Right ventricle myocardium inferior (tissue), 1 donor: Measurements from ENCODE around the gene CALY. TPM values are rescaled to one million over a fixed set of nuclear protein-coding genes. Genes with fewer than 3 reads are reported as not detected.
A peak's percentile ranks its signal among the peaks of the same experiment; 100 is the strongest.

ENCODE experiments used
- ATAC-seq: fragments of 200-7000 bp; cut with Tn5 transposase; one replicate; pipeline ENCODE4 v1.9.1; 2020; ENCODE audit warnings: mild to moderate bottlenecking, moderate library complexity
- DNase-seq: peaks from one replicate; pipeline ENCODE4 v3.0.0; 2021; ENCODE audit errors: missing footprints
- intact Hi-C: fragments of 100-400 bp; cut with DNase I; formaldehyde crosslinking; loops from one replicate; pipeline ENCODE4 v1.11.0; 2022
- total RNA-seq: library from RNA; stranded (reverse); fragmentation: NEBNext Ultra II Directional; extraction: Animal tissue kit (Norgen Biotek cat#: 25700); gene quantifications from one replicate; pipeline ENCODE4 v1.2.1, GENCODE V29; 2021
- donor health status: DM: no; HTN: yes; CAD: no; lungs with severe emphysema.

CALY gene
- total RNA-seq, 1 donor from 2014 or later = not detected

GRCh38 chr10:133354672-133355240 lies 18.1 kb upstream of the CALY start:
- DNase-seq (peak; percentile 37), ATAC-seq (no peak)
- intact Hi-C loops = no loop called here

- intact Hi-C loops = no loop called here
- ATAC-seq = no peak
- DNase-seq = peak; percentile 57
Measured at GRCh38 chr10:133353988-133354605, 17.4 kb upstream of the CALY start.

GRCh38 chr10:133353202-133353959 lies 16.7 kb upstream of the CALY start:
- no peak for ATAC-seq
- peak; percentile 50 for DNase-seq
- intact Hi-C loops = no loop called here

GRCh38 chr10:133351408-133352318 lies 15.0 kb upstream of the CALY start:
- DNase-seq (peak; percentile 70), ATAC-seq (no peak)
- intact Hi-C loops = no loop called here

- ATAC-seq = no peak
- intact Hi-C loops = no loop called here
- DNase-seq = peak; percentile 68
Measured at GRCh38 chr10:133350950-133351329, 14.2 kb upstream of the CALY start.

DNA sequence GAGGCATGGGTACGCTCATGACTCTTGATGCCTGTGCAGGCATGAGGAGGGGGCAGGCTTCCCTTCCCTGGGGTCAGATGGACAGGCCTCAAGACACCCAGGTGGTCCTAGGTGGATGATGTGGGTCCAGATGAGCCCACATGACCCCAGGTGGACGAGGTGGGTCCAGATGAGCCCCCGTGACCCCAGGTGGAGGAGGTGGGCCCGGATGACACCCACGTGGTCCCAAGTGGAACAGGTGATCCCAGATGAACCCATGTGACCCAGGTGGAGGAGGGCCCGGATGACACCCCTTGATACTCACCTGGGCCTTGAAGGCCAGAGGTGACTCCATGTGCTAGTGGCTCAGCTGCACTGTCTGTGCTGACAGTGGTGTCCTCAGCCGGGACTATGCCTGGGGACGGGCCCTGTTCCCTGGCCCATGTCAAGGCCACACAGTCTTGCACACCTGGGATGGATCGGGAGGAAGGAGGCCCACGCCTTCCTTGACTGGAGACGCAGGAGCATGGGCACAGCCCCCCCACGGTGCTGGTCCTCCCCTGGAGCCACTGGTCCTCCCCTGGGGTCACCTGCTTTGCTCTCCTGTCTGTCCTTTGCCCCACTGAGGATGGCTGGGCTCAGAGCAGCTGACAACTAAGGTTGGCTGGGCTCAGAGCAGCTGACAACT lies 13.7 kb upstream of the CALY start:
- intact Hi-C loops = no loop called here
- no peak for ATAC-seq
- DNase-seq = peak; percentile 45

- intact Hi-C loops = no loop called here
- ATAC-seq = no peak
- peak; percentile 33 for DNase-seq
Measured at GRCh38 chr10:133349577-133350011, 12.9 kb upstream of the CALY start.

- intact Hi-C loops = no loop called here
- ATAC-seq (no peak), DNase-seq (peak; percentile 45)
Measured at GRCh38 chr10:133349160-133349568, 12.5 kb upstream of the CALY start.

DNA sequence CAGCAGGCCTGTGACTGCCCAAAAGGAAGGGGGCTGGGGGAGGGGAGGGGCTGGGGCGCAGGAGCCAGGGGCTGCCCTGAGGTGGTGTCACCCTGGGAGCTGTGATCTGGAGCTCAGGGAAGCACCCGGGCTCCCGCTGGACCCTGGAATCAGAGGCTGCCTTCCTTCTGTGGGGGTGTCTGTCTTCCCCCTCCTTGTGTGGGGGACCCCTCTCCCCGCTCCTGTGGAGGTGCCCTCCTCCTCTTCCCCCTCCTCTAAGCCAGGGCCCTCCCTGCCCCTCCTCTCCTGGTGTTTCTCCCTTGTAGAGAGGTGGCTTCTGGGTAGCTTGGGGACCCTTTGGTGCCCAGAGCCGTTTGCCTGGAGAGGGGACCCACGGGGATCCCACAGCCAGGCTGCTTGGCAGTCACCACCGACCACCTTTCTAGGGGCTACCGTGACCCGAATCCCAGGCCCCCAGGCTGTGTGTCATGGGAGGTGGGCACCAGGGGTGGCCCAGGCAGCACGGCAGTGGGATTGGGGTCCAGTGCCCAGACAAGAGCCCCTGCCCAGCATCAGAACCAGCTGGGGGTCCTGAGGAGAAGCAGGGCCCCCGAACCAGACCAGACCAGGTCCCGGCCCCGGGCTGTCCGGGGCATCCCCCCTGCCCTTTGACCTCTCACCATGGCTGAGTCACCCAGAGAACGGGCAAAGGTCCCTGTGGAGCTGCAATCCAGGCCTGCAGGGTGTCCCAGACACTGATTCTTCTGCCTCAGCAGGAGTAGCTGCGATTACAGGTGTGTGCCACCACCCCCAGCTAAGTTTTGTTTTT lies 11.2 kb upstream of the CALY start:
- DNase-seq (no peak), ATAC-seq (no peak)
- intact Hi-C loops = no loop called here

GRCh38 chr10:133346413-133346812 lies 9.7 kb upstream of the CALY start:
- intact Hi-C loops = no loop called here
- DNase-seq (no peak), ATAC-seq (no peak)

DNA sequence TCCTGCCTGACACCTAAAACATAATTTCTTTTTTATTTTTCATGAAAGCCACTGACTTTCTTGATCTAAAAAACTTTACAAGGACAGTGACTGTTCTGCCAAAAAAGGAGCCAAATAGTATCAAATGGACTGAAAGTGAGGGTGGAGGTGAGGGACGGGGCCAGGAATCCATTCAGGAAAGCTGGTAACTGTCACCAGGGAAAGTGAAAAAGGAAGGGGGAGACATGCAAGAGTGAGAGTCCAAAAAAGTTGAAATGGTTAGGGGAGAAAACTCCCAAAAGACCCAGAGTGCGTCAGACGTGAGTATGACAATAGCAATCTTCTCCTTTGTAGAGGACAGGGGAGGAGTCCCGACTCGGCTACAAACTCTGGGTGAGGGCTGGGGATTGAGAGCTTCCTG lies 7.5 kb upstream of the CALY start:
- DNase-seq (no peak), ATAC-seq (no peak)
- intact Hi-C loops = no loop called here

DNA sequence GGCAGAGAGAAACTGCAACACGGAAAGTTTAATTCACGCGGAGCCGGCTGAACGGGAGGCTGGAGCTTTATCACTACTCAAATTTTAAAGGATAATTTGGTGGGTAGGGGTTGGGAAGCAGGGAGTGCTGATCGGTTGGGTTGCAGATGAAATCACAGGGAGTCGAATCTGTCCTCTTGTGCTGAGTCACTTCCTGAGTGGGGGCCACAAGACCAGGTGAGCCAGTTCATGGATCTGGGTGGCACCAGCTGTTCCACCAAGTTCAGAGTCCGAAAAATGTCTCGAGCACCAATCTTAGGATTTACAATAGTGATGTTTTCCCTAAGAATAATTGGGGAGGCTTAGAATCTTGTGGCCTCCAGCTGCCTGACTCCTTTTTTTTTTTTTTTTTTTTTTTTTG lies 6.9 kb upstream of the CALY start:
- ATAC-seq (no peak), DNase-seq (peak; percentile 23)
- intact Hi-C loops = no loop called here

DNA sequence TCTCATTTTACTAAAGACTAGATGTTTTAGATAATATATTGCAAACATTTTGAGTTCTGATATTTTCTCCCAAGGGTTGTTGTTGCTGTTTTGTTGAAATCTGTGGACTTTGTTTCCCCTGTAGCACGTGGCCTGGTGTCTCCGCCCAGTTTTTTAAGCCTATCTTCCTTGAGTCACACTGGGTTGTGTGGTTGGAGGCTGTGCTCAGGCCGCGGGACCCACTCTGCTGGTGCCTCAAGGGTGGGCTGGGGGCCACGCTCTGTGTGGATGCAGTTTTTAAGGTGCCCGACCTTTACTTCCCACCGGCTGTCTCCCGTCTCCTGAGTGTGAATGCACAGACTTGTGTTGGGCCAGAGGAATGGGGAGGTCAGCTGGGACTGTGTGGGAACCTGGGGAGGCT lies 6.2 kb upstream of the CALY start:
- ATAC-seq (no peak), DNase-seq (no peak)
- intact Hi-C loops = no loop called here

GRCh38 chr10:133341983-133342382 lies 5.3 kb upstream of the CALY start:
- ATAC-seq (no peak), DNase-seq (no peak)
- intact Hi-C loops = no loop called here

GRCh38 chr10:133339708-133340380 lies 3.1 kb upstream of the CALY start:
- peak; percentile 54 for DNase-seq
- intact Hi-C loops = no loop called here

GRCh38 chr10:133338080-133339071 lies 1.7 kb upstream of the CALY start:
- ATAC-seq (no peak), DNase-seq (peak; percentile 21)
- intact Hi-C loops = no loop called here

More at GRCh38 chr10:133339708-133340380, 3.1 kb upstream of the CALY start:
- no peak for ATAC-seq
